Transverse colon (tissue), 4 donors: ENCODE data around the gene KAT6B. TPM values are rescaled to one million over a fixed set of nuclear protein-coding genes. Genes with fewer than 3 reads are reported as not detected.

Experiments used
- DNase-seq: peaks from one replicate; pipeline ENCODE4 v3.0.0-alpha.2; 2019
- H3K27ac ChIP-seq, 4 donors: fragments of 200-600 bp; sonication (generic); 2 replicates each; pipeline ENCODE4 v1.5.1; 2016 to 2018; ENCODE audit warnings: inconsistent platforms in 4 of 4
- H3K27me3 ChIP-seq: fragments of 200-600 bp; sonication (generic); 2 replicates; pipeline ENCODE4 v1.5.1; 2017; ENCODE audit warnings: inconsistent platforms
- H3K36me3 ChIP-seq, 4 donors: fragments of 200-600 bp; sonication (generic); 2 replicates each; pipeline ENCODE4 v1.5.1; 2017 to 2019; ENCODE audit warnings: inconsistent platforms in 4 of 4
- H3K4me1 ChIP-seq, 4 donors: fragments of 200-600 bp; sonication (generic); 2 replicates each; pipeline ENCODE4 v1.5.1; 2017 to 2020; ENCODE audit warnings: inconsistent platforms in 4 of 4
- H3K4me3 ChIP-seq, 4 donors: fragments of 200-600 bp; sonication (generic); 1 replicate in 1 of 4; 2 replicates in 3 of 4; pipeline versions ENCODE4 v1.5.1 to v1.6.1; 2017 to 2019; ENCODE audit warnings: inconsistent platforms in 4 of 4
- H3K9me3 ChIP-seq, 2 donors: fragments of 200-600 bp; sonication (generic); 2 replicates each; pipeline ENCODE4 v1.5.1; 2017 to 2019; ENCODE audit warnings: inconsistent platforms in 2 of 2
- CTCF ChIP-seq, 5 experiments: fragments of 200-600 bp in 3 of 5; fragments of 450-650 bp in 2 of 5; sonication (generic) in 3 of 5; IDR thresholded peaks; 1 replicate in 2 of 5; 2 replicates in 3 of 5; pipeline ENCODE4 v1.5.1; 2016 to 2017; ENCODE audit warnings: antibody characterized with exemption in 5 of 5, inconsistent platforms in 3 of 5, mild to moderate bottlenecking in 2 of 5, moderate library complexity in 1 of 5
- EP300 ChIP-seq: sonication (generic); formaldehyde crosslinking; IDR thresholded peaks from one replicate; pipeline ENCODE4 v1.6.1; 2017; ENCODE audit warnings: antibody characterized with exemption, low read depth
- POLR2A ChIP-seq: fragments of 450-650 bp; IDR thresholded peaks from one replicate; pipeline ENCODE4 v1.6.1; 2016; ENCODE audit warnings: antibody characterized with exemption, mild to moderate bottlenecking, moderate library complexity
- POLR2AphosphoS5 ChIP-seq, 3 donors: sonication (generic); formaldehyde crosslinking; IDR thresholded peaks; one replicate each; pipeline ENCODE4 v1.6.1; 2016; ENCODE audit warnings: antibody characterized with exemption in 3 of 3
- WGBS, 2 donors: methylation state at CpG; one replicate each; pipeline ENCODE4 v1.1.5; 2018; ENCODE audit warnings: low coverage in 1 of 2; 5-methylcytosine and 5-hydroxymethylcytosine counted together
- in situ Hi-C, 4 donors: fragments of 200-750 bp; cut with MboI; loops; one replicate each; pipeline versions ENCODE4 v1.15.0 to v1.15.1; 2017; ENCODE audit warnings: low sequenced_read_pairs in 3 of 4, low pct_ligation_motif_present in 1 of 4, low pct_unique_long_range_greater_than_20kb in 1 of 4
- intact Hi-C: fragments of 100-400 bp; cut with DNase I; formaldehyde crosslinking; loops from one replicate; pipeline ENCODE4 v1.15.1; 2023; ENCODE audit warnings: low total_unique reads
- total RNA-seq, 4 donors: library from RNA; depleted of rRNA; stranded (reverse); fragments of >200 nt; gene quantifications; one replicate each; pipeline ENCODE4 v1.1.0, GENCODE V29; 2016

The KAT6B gene
- total RNA-seq, 4 donors from 2014 or later: 27.3 to 67.0 (median 54.9) TPM

- no peak for DNase-seq
- Histone ChIP-seq H3K9me3 (no peaks in the 10 kb centered on the region), H3K4me3 (no peak overlapping the region), H3K27ac (peak overlapping the region in 3 of 4 donors; percentile 41 to 56 (median 42)), H3K36me3 (no peaks in the 10 kb centered on the region), H3K27me3 (no peaks in the 10 kb centered on the region), H3K4me1 (peaks cover 8 to 44% (median 17%) of the 10 kb centered on the region in 4 donors)
- intact Hi-C loops (no loop called here), in situ Hi-C loops (no loop called here)
- WGBS, 2 donors: 45 to 52% methylated on average over 4 of the region's 4 CpGs
- no peak for TF ChIP-seq CTCF (IDR thresholded peaks at IDR 0.05)
Measured at GRCh38 chr10:74854610-74855009, 28.2 kb downstream of the KAT6B start.

- no peak for TF ChIP-seq EP300
- no peak for TF ChIP-seq POLR2AphosphoS5 (IDR thresholded peaks at IDR 0.05)
- no peaks in the 10 kb centered on the region for H3K27me3 ChIP-seq
- H3K4me3 ChIP-seq: no peak overlapping the region
- no peaks in the 10 kb centered on the region for H3K36me3 ChIP-seq
- peak overlapping the region in 3 of 4 donors; percentile 41 to 56 (median 42) for H3K27ac ChIP-seq
- in situ Hi-C loops: no loop called here
- intact Hi-C loops: no loop called here
- H3K9me3 ChIP-seq: no peaks in the 10 kb centered on the region
- peak; percentile 41 for DNase-seq
- H3K4me1 ChIP-seq: peaks cover 8 to 44% (median 17%) of the 10 kb centered on the region in 4 donors
- 34 to 43% methylated on average over 2 of the region's 2 CpGs for WGBS, 2 donors
Measured at GRCh38 chr10:74855027-74855426, 28.6 kb downstream of the KAT6B start.

GRCh38 chr10:74855439-74855838, 29.0 kb downstream of the KAT6B start:
- Histone ChIP-seq H3K27ac (peak overlapping the region in 3 of 4 donors; percentile 41 to 56 (median 42)), H3K4me3 (no peak overlapping the region), H3K9me3 (no peaks in the 10 kb centered on the region), H3K36me3 (no peaks in the 10 kb centered on the region), H3K4me1 (peaks cover 8 to 44% (median 17%) of the 10 kb centered on the region in 4 donors), H3K27me3 (no peaks in the 10 kb centered on the region)
- in situ Hi-C loops (no loop called here), intact Hi-C loops (no loop called here)
- DNase-seq: no peak
- TF ChIP-seq CTCF (IDR thresholded peaks at IDR 0.05) (no peak), POLR2AphosphoS5 (IDR thresholded peaks at IDR 0.05) (no peak), POLR2A (no peak), EP300 (no peak)

GRCh38 chr10:74856940-74857339, 30.5 kb downstream of the KAT6B start:
- TF ChIP-seq POLR2A: no peak
- TF ChIP-seq POLR2AphosphoS5 (IDR thresholded peaks at IDR 0.05): no peak
- TF ChIP-seq CTCF (IDR thresholded peaks at IDR 0.05): no peak
- no peak for TF ChIP-seq EP300
- no peaks in the 10 kb centered on the region for H3K36me3 ChIP-seq
- H3K4me3 ChIP-seq: no peak overlapping the region
- intact Hi-C loops (no loop called here), in situ Hi-C loops (no loop called here)
- H3K27me3 ChIP-seq: no peaks in the 10 kb centered on the region
- H3K9me3 ChIP-seq: no peaks in the 10 kb centered on the region
- WGBS, 2 donors: 93 to 100% methylated on average over 3 of the region's 3 CpGs
- no peak for DNase-seq
- peaks cover 8 to 38% (median 17%) of the 10 kb centered on the region in 4 donors for H3K4me1 ChIP-seq
- H3K27ac ChIP-seq: no peak overlapping the region

- no peak for DNase-seq
- Histone ChIP-seq H3K4me1 (peaks cover 8 to 32% (median 17%) of the 10 kb centered on the region in 4 donors), H3K27me3 (no peaks in the 10 kb centered on the region), H3K9me3 (no peaks in the 10 kb centered on the region), H3K4me3 (no peak overlapping the region), H3K36me3 (no peaks in the 10 kb centered on the region), H3K27ac (no peak overlapping the region)
- in situ Hi-C loops (no loop called here), intact Hi-C loops (no loop called here)
- WGBS, 2 donors: 100% methylated on average over 1 of the region's 1 CpG
- no peak for TF ChIP-seq POLR2AphosphoS5 (IDR thresholded peaks at IDR 0.05)
- TF ChIP-seq POLR2A: no peak
- TF ChIP-seq CTCF (IDR thresholded peaks at IDR 0.05): no peak
- no peak for TF ChIP-seq EP300
Measured at GRCh38 chr10:74857586-74857985, 31.2 kb downstream of the KAT6B start.
